Ishikawa (cell line): ENCODE results near the gene ATG101.

Experiments used
- CEBPB ChIP-seq: IDR thresholded peaks from 2 replicates; pipeline ENCODE4 v1.6.1; 2012
- CREB1 ChIP-seq: IDR thresholded peaks from 2 replicates; pipeline ENCODE4 v1.6.1; 2012; ENCODE audit warnings: low read depth
- EGR1 ChIP-seq: IDR thresholded peaks from 2 replicates; pipeline ENCODE4 v1.6.1; 2012
- EP300 ChIP-seq: IDR thresholded peaks from 2 replicates; pipeline ENCODE4 v1.6.1; 2012; ENCODE audit warnings: borderline replicate concordance
- FOXM1 ChIP-seq: IDR thresholded peaks from 2 replicates; pipeline ENCODE4 v1.6.1; 2012; ENCODE audit warnings: low read depth, borderline replicate concordance
- NFIC ChIP-seq: IDR thresholded peaks from 2 replicates; pipeline ENCODE4 v1.6.1; 2012
- RAD21 ChIP-seq: IDR thresholded peaks from 2 replicates; pipeline ENCODE4 v1.6.1; 2012; ENCODE audit warnings: low read depth
- TAF1 ChIP-seq: IDR thresholded peaks from 2 replicates; pipeline ENCODE4 v1.6.1; 2012; ENCODE audit warnings: low read depth, mild to moderate bottlenecking
- TCF12 ChIP-seq: IDR thresholded peaks from 2 replicates; pipeline ENCODE4 v1.6.1; 2012; ENCODE audit warnings: low read depth
- TEAD4 ChIP-seq: IDR thresholded peaks from 2 replicates; pipeline ENCODE4 v1.6.1; 2012
- YY1 ChIP-seq: IDR thresholded peaks from 2 replicates; pipeline ENCODE4 v1.6.1; 2012; ENCODE audit warnings: low read depth
- ZBTB7A ChIP-seq: IDR thresholded peaks from 2 replicates; pipeline ENCODE4 v1.6.1; 2012; ENCODE audit warnings: low read depth
- TF ChIP-seq, protein P1 (sequence below): IDR thresholded peaks from 2 replicates; pipeline ENCODE4 v1.6.1; 2012
- TF ChIP-seq, protein P2 (sequence below): IDR thresholded peaks from 2 replicates; pipeline ENCODE4 v1.6.1; 2012
- TF ChIP-seq, protein P3 (sequence below): IDR thresholded peaks from 2 replicates; pipeline ENCODE4 v1.6.1; 2012; ENCODE audit warnings: low read depth, mild to moderate bottlenecking

Gene ATG101

DNA sequence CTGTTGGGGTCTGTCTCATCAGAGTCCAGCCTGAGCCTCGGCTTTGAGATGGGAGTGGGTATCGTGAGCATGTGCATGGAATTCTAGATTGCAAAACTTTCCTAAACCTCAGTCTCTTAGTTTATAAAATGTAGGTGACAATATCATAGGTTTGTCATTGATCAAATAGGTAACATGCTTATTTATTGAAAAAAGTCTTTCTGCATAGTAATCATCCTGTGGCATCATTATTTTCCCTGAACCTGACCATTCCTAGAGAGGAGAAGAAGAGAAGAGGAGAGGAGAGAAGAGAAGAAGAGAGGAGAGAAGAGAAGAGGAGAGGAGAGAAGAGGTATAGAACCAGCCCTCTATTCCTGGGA, 13.8 kb downstream of the ATG101 start:
- TF ChIP-seq YY1 (no peak), NFIC (no peak), RAD21 (no peak), TEAD4 (no peak), EGR1 (no peak), CREB1 (no peak), FOXM1 (no peak), TCF12 (no peak)
- TF ChIP-seq, protein P1, sequence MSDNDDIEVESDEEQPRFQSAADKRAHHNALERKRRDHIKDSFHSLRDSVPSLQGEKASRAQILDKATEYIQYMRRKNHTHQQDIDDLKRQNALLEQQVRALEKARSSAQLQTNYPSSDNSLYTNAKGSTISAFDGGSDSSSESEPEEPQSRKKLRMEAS: no peak
- TF ChIP-seq, protein P2, sequence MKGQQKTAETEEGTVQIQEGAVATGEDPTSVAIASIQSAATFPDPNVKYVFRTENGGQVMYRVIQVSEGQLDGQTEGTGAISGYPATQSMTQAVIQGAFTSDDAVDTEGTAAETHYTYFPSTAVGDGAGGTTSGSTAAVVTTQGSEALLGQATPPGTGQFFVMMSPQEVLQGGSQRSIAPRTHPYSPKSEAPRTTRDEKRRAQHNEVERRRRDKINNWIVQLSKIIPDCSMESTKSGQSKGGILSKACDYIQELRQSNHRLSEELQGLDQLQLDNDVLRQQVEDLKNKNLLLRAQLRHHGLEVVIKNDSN: no peak

DNA sequence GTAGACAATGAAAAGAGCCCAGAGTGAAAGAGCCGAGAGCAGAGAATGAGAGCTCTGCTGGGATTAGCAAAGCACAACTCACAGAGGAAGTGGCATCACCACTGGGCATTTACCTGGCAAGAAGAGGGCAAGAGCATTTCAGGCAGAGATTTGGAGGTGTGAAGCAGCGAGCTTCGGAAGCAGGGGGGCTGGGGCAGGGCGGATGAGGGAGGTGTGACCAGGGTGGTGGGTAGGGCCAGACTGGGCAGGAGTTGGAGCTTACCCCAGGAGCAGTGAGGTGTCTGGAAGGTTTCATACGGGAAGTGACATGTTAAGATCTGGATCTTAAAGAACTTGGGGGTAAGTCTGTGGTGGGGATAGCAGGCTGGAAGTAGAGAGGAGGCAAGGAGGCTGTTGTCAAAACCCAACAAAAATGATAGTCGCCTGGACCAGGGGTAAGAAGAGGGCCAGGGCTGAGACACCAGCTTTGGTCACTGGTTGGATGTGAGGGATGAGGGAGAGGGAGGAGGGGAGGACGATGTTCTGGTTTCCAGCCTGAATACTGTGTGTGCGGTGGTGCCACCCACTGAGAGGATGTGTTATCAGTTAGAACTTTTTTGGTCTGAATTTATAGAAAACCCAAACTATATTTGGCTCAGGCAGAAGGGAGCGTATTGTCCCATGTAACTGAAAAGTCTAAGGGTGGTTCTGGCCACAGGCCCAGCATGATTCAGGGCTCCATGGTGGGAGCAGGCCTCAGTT, 14.9 kb downstream of the ATG101 start:
- TF ChIP-seq YY1: no peak
- TF ChIP-seq FOXM1: no peak

DNA sequence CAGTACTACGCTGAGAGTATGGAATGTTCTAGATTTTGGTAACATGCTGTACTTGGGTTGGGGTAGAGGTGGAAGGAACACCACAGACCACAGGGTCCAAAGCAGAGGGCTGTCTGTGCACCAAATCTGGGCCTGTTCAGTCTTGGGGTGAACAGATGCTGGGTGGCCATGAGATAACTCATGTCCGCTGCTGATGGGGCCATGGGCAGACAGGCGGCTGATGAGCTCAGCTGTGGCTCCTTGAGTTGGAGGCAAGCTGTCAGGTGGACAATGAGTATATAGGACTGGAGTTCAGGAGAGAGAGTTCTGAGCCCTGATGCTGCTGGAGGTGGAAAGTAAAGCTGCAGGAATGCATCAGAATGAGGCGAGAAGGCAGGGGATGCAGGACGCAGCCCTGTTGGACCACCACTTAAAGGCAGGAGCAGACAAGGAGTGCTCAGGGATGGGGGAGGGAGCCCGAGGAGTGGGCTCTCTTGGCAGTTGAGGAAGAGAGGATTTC, 16.0 kb downstream of the ATG101 start:
- no peak for TF ChIP-seq ZBTB7A
- no peak for TF ChIP-seq CEBPB
- TF ChIP-seq, protein P2: no peak
- TF ChIP-seq, protein P3, sequence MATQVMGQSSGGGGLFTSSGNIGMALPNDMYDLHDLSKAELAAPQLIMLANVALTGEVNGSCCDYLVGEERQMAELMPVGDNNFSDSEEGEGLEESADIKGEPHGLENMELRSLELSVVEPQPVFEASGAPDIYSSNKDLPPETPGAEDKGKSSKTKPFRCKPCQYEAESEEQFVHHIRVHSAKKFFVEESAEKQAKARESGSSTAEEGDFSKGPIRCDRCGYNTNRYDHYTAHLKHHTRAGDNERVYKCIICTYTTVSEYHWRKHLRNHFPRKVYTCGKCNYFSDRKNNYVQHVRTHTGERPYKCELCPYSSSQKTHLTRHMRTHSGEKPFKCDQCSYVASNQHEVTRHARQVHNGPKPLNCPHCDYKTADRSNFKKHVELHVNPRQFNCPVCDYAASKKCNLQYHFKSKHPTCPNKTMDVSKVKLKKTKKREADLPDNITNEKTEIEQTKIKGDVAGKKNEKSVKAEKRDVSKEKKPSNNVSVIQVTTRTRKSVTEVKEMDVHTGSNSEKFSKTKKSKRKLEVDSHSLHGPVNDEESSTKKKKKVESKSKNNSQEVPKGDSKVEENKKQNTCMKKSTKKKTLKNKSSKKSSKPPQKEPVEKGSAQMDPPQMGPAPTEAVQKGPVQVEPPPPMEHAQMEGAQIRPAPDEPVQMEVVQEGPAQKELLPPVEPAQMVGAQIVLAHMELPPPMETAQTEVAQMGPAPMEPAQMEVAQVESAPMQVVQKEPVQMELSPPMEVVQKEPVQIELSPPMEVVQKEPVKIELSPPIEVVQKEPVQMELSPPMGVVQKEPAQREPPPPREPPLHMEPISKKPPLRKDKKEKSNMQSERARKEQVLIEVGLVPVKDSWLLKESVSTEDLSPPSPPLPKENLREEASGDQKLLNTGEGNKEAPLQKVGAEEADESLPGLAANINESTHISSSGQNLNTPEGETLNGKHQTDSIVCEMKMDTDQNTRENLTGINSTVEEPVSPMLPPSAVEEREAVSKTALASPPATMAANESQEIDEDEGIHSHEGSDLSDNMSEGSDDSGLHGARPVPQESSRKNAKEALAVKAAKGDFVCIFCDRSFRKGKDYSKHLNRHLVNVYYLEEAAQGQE: no peak
- TF ChIP-seq YY1: no peak
- no peak for TF ChIP-seq EGR1

DNA sequence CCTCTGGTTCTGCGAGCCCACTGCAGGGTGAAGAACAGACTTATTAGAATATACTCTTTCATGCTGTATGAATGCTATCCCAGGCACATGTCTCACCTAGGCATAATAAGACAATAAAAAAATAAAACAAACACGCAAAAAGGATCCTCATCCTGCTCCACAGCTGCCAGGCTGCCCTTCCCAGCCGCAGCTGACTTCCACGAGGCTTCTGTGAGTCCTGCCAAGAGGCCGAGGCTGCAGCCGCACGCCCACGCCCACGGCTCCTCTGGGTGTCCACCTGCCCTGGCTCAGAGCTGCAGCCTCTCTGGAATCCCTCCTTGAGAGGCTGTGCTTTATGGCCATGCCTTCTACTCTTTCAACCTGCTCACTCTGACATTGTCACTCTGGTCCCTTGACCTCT, 16.6 kb downstream of the ATG101 start:
- peak; percentile 83 for TF ChIP-seq EGR1
- no peak for TF ChIP-seq CREB1

DNA sequence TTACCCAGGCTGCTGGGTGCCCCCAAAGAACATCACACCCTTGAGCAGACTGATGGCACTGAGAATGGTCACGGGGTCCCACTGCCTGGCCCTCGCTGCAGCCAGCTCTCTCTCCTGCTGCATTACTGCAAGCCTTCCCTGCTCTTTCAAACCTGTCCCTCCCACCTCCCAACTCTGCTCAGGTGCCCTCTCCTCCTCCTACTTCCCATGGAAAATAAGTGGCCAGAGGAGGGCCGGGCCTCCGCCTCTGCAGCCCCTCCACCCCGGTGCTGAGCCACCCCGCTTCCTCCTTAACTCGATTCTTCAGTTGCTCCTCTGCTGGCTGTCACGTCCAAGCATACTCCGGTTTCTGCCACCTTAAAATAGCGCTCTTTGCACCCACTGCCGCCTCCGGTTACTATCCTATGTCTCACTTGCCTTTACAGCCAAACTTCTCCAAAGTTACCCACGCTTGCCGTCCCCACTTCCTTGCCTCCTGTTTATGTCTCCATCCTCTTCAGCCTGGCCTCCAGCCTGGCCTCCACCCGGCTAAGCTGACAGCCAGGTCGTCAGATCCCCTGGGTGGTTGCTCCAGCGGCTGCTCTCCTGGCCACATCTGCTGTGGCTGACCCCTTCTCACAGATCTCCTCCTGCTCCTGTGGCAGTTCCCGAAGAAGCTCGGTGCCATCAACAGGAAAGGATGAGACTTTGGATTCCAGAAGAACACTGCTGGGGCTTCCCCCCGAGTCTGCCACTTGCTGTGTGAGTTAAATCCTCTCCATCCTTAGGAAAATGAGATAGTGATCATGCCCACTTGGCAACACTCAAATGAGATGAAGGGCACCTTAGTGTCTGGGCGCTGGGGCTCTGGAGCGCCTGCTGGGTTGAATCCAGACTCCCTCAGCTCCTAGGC, 17.4 kb downstream of the ATG101 start:
- TF ChIP-seq EGR1 (no peak), CREB1 (no peak), FOXM1 (no peak), EP300 (no peak), TCF12 (no peak), TAF1 (no peak), ZBTB7A (no peak), TEAD4 (no peak), YY1 (no peak), CEBPB (no peak), NFIC (no peak), RAD21 (no peak)
- TF ChIP-seq, protein P2: no peak
- TF ChIP-seq, protein P1: no peak
- TF ChIP-seq, protein P3: no peak
